B cell (primary cell): ENCODE results near the gene SRRM2. TPM values are rescaled to one million over a fixed set of nuclear protein-coding genes. Genes with fewer than 3 reads are reported as not detected.

Experiments used
- ATAC-seq: fragments of 200-7000 bp; cut with Tn5 transposase; one replicate; pipeline ENCODE4 v1.10.0; 2021; ENCODE audit warnings: low read depth, mild to moderate bottlenecking, moderate number of reproducible peaks, moderate library complexity
- CTCF ChIA-PET: fragments of 350-600 bp; sonication (Branson Sonifier 250); formaldehyde crosslinking; loops from one replicate; lab custom pipeline; 2021; ENCODE audit warnings: antibody characterized with exemption, inconsistent platforms; lab: Charles Lee
- POLR2A ChIA-PET: fragments of 350-600 bp; sonication (Branson Sonifier 250); formaldehyde crosslinking; loops from one replicate; lab custom pipeline; 2021; ENCODE audit warnings: antibody characterized with exemption; lab: Charles Lee
- DNase-seq: peaks from one replicate; pipeline ENCODE4 v3.0.0; 2013
- H2AFZ ChIP-seq: 2 replicates; pipeline ENCODE4 v1.6.1; 2012; ENCODE audit warnings: mild to moderate bottlenecking, low read depth, low read length; ENCODE audit not compliant: insufficient read depth, poor library complexity, severe bottlenecking
- H3K27ac ChIP-seq, 2 donors: 1 replicate in 1 of 2; 2 replicates in 1 of 2; pipeline ENCODE4 v1.5.1; 2012 to 2013; ENCODE audit warnings: low read length in 2 of 2, mild to moderate bottlenecking in 2 of 2, moderate library complexity in 1 of 2
- H3K27me3 ChIP-seq, 4 experiments: fragments of 200-600 bp in 1 of 4; sonication (generic) in 1 of 4; replicated peaks in 1 of 4; 1 replicate in 2 of 4; 2 replicates in 2 of 4; pipeline versions ENCODE4 v1.6.1 to v1.7.0; 2013 to 2016; ENCODE audit warnings: low read length in 3 of 4, mild to moderate bottlenecking in 2 of 4, mixed read lengths in 1 of 4, moderate library complexity in 1 of 4; ENCODE audit not compliant: insufficient read depth in 4 of 4, control insufficient read depth in 3 of 4; ENCODE audit errors: control extremely low read depth in 1 of 4
- H3K36me3 ChIP-seq, 2 experiments: replicated peaks in 1 of 2; 1 replicate in 1 of 2; 2 replicates in 1 of 2; pipeline versions ENCODE4 v1.6.1 to v1.7.1; 2013; ENCODE audit warnings: low read length in 1 of 2; ENCODE audit not compliant: insufficient read depth in 2 of 2, control insufficient read depth in 1 of 2; ENCODE audit errors: control extremely low read depth in 1 of 2, extremely low read depth in 1 of 2
- H3K4me1 ChIP-seq, 2 donors: fragments of 200-600 bp in 1 of 2; sonication (generic) in 1 of 2; 1 replicate in 1 of 2; 2 replicates in 1 of 2; pipeline versions ENCODE4 v1.5.1 to v1.6.1; 2013 to 2017; ENCODE audit warnings: low read length in 2 of 2; ENCODE audit not compliant: control insufficient read depth in 2 of 2, insufficient read depth in 2 of 2
- H3K4me2 ChIP-seq: replicated peaks from 2 replicates; pipeline ENCODE3; 2012; ENCODE audit warnings: mild to moderate bottlenecking, low read depth, low read length; ENCODE audit not compliant: poor library complexity, severe bottlenecking
- H3K4me3 ChIP-seq, 5 experiments: fragments of 200-600 bp in 1 of 5; sonication (generic) in 1 of 5; 1 replicate in 3 of 5; 2 replicates in 2 of 5; pipeline versions ENCODE4 v1.5.1 to v1.7.0; 2011 to 2016; ENCODE audit warnings: low read length in 4 of 5, mild to moderate bottlenecking in 4 of 5, low read depth in 2 of 5, control low read depth in 1 of 5, moderate library complexity in 1 of 5; ENCODE audit not compliant: insufficient read depth in 1 of 5; ENCODE audit errors: control extremely low read depth in 1 of 5, extremely low read depth in 1 of 5
- H3K79me2 ChIP-seq: fragments of 200-600 bp; sonication (generic); one replicate; pipeline ENCODE4 v1.6.0; 2016; ENCODE audit warnings: low read length; ENCODE audit not compliant: control insufficient read depth, insufficient read depth
- H3K9ac ChIP-seq: fragments of 200-600 bp; sonication (generic); 2 replicates; pipeline ENCODE4 v1.6.1; 2017; ENCODE audit warnings: mild to moderate bottlenecking, low read length, moderate library complexity
- H3K9me3 ChIP-seq, 3 donors: one replicate each; pipeline versions ENCODE4 v1.6.1 to v1.7.1; 2013; ENCODE audit warnings: low read length in 2 of 3; ENCODE audit not compliant: control insufficient read depth in 2 of 3, insufficient read depth in 1 of 3; ENCODE audit errors: control extremely low read depth in 1 of 3
- H4K20me1 ChIP-seq: 2 replicates; pipeline ENCODE4 v1.6.0; 2012; ENCODE audit warnings: mild to moderate bottlenecking, low read length; ENCODE audit not compliant: insufficient read depth, control insufficient read depth, poor library complexity, severe bottlenecking
- H3K27ac Mint-ChIP-seq: one replicate; pipeline ENCODE4 v1.8.0; 2021; ENCODE audit warnings: mixed read lengths
- H3K27me3 Mint-ChIP-seq: one replicate; pipeline ENCODE4 v1.8.0; 2021; ENCODE audit warnings: mixed read lengths
- H3K4me1 Mint-ChIP-seq: one replicate; pipeline ENCODE4 v1.8.0; 2021; ENCODE audit warnings: mixed read lengths
- H3K4me3 Mint-ChIP-seq: one replicate; pipeline ENCODE4 v1.8.0; 2021; ENCODE audit warnings: mixed read lengths
- H3K9me3 Mint-ChIP-seq: one replicate; pipeline ENCODE4 v1.8.0; 2022; ENCODE audit warnings: mixed read lengths; ENCODE audit not compliant: insufficient read depth
- CTCF ChIP-seq: fragments of 200-600 bp; IDR thresholded peaks from one replicate; pipeline ENCODE4 v1.8.0; 2022; ENCODE audit warnings: antibody characterized with exemption, mild to moderate bottlenecking
- EZH2 ChIP-seq: IDR thresholded peaks from 2 replicates; pipeline ENCODE4 v1.6.1; 2012; ENCODE audit warnings: borderline replicate concordance, low read depth, mild to moderate bottlenecking, moderate library complexity, low read length; ENCODE audit not compliant: insufficient read depth, poor library complexity, severe bottlenecking
- WGBS: methylation state at CpG from one replicate; pipeline ENCODE4 v1.1.5; 2013; ENCODE audit warnings: missing lambda C conversion rate; ENCODE audit not compliant: insufficient coverage; 5-methylcytosine and 5-hydroxymethylcytosine counted together
- intact Hi-C: fragments of 100-400 bp; cut with micrococcal nuclease; formaldehyde crosslinking; loops from one replicate; pipeline ENCODE4 v1.10.0; 2022
- polyA plus RNA-seq: library from polyadenylated mRNA; depleted of rRNA; stranded (reverse); fragments of >200 nt; gene quantifications from 2 replicates; pipeline ENCODE4 v1.2.3, GENCODE V29; 2012
- total RNA-seq, 2 donors: library from RNA; stranded (reverse); fragments of 120-200 nt in 1 of 2; gene quantifications; 1 replicate in 1 of 2; 2 replicates in 1 of 2; pipeline versions ENCODE4 v1.2.3 to v1.2.4, GENCODE V29; 2013 to 2022

Gene SRRM2
- total and polyA plus RNA-seq, 2 donors (not counting 1 experiment from before 2014, with no cell fraction given) = 1,485 to 1,879 TPM

GRCh38 chr16:2704166-2704982, 48.1 kb upstream of the SRRM2 start:
- ATAC-seq = no peak
- no peak overlapping the region for H3K4me3 ChIP-seq
- TF ChIP-seq CTCF = no peak
- TF ChIP-seq EZH2 = no peak
- intact Hi-C loops = no loop called here
- Mint-ChIP-seq H3K4me3 (no peak overlapping the region), H3K4me1 (no peaks in the 10 kb centered on the region), H3K27me3 (no peaks in the 10 kb centered on the region), H3K9me3 (no peaks in the 10 kb centered on the region), H3K27ac (no peak overlapping the region)
- peaks cover 87% of the 10 kb centered on the region for H4K20me1 ChIP-seq
- H3K36me3 ChIP-seq = peaks cover 0 to 77% of the 10 kb centered on the region in 2 experiments
- ChIA-PET CTCF (interaction anchor here (0.6 kb wide), 1 partner anchor 347 kb away, joined by 3 read pairs; no protein-coding TSS in a partner anchor), POLR2A (no interaction called here)
- no peaks in the 10 kb centered on the region for H3K27me3 ChIP-seq
- no peak overlapping the region for H3K4me2 ChIP-seq
- no peak for DNase-seq
- H2AFZ ChIP-seq = no peak overlapping the region
- H3K9me3 ChIP-seq = no peaks in the 10 kb centered on the region
- H3K4me1 ChIP-seq = no peaks in the 10 kb centered on the region
- H3K27ac ChIP-seq = no peak overlapping the region
- 86% methylated on average over 33 of the region's 33 CpGs for WGBS
- peaks cover 33% of the 10 kb centered on the region for H3K79me2 ChIP-seq
- H3K9ac ChIP-seq = no peak overlapping the region

GRCh38 chr16:2704983-2705275, 47.5 kb upstream of the SRRM2 start:
- WGBS = 93% methylated on average over 6 of the region's 14 CpGs
- peaks cover 28% of the 10 kb centered on the region for H3K79me2 ChIP-seq
- H3K4me3 Mint-ChIP-seq = no peak overlapping the region
- no peak overlapping the region for H2AFZ ChIP-seq
- CTCF ChIA-PET = no interaction called here
- no peak for TF ChIP-seq EZH2
- no peak for TF ChIP-seq CTCF
- peaks cover 87% of the 10 kb centered on the region for H4K20me1 ChIP-seq
- intact Hi-C loops = no loop called here
- no peaks in the 10 kb centered on the region for H3K9me3 ChIP-seq
- no peaks in the 10 kb centered on the region for H3K4me1 Mint-ChIP-seq
- POLR2A ChIA-PET = no interaction called here
- H3K4me2 ChIP-seq = no peak overlapping the region
- no peaks in the 10 kb centered on the region for H3K27me3 ChIP-seq
- H3K27ac Mint-ChIP-seq = no peak overlapping the region
- no peak for DNase-seq
- H3K27ac ChIP-seq = no peak overlapping the region
- no peak overlapping the region for H3K9ac ChIP-seq
- H3K36me3 ChIP-seq = peaks cover 0 to 71% of the 10 kb centered on the region in 2 experiments
- no peaks in the 10 kb centered on the region for H3K4me1 ChIP-seq
- H3K4me3 ChIP-seq = no peak overlapping the region
- no peaks in the 10 kb centered on the region for H3K27me3 Mint-ChIP-seq
- no peak for ATAC-seq
- H3K9me3 Mint-ChIP-seq = no peaks in the 10 kb centered on the region
